ENCODE results near the gene SPATA19.

The SPATA19 gene

GRCh38 chr11:133816146-133816870, 29.0 kb downstream of the SPATA19 start:
- TF ChIP-seq GATA2 (IDR thresholded peaks at IDR 0.05; ENCODE audit: low read depth, low read length), result no peak
- no peak for TF ChIP-seq GATA3 (IDR thresholded peaks at IDR 0.05; ENCODE audit: low read depth, low read length)

DNA sequence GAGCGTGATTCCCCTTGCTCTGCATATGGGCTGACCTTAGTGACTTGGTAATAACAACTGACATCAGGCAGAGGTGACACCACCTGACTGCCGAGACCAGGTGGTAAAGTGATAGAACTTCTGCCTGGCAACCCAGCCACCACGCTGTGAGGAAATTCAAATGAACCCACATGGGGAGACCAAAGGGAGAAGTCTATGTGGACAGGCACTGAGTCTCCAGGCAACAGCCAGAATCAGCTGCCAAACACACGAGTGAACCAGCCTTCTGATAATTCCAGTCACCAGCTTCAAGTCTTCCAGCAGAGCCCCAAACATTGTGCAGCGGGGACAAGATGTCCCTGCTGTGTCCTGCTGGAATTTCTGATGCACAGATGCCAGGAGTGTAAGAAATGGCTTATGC, 29.7 kb downstream of the SPATA19 start:
- TF ChIP-seq GATA3 (IDR thresholded peaks at IDR 0.05; ENCODE audit: low read depth, low read length) (no peak), GATA2 (IDR thresholded peaks at IDR 0.05; ENCODE audit: low read depth, low read length) (no peak)

- TF ChIP-seq GATA3 (IDR thresholded peaks at IDR 0.05; ENCODE audit: low read depth, low read length) (no peak), GATA2 (IDR thresholded peaks at IDR 0.05; ENCODE audit: low read depth, low read length) (peak; percentile 70)
These were observed 30.7 kb downstream of the SPATA19 start for GRCh38 chr11:133814588-133815100.

DNA sequence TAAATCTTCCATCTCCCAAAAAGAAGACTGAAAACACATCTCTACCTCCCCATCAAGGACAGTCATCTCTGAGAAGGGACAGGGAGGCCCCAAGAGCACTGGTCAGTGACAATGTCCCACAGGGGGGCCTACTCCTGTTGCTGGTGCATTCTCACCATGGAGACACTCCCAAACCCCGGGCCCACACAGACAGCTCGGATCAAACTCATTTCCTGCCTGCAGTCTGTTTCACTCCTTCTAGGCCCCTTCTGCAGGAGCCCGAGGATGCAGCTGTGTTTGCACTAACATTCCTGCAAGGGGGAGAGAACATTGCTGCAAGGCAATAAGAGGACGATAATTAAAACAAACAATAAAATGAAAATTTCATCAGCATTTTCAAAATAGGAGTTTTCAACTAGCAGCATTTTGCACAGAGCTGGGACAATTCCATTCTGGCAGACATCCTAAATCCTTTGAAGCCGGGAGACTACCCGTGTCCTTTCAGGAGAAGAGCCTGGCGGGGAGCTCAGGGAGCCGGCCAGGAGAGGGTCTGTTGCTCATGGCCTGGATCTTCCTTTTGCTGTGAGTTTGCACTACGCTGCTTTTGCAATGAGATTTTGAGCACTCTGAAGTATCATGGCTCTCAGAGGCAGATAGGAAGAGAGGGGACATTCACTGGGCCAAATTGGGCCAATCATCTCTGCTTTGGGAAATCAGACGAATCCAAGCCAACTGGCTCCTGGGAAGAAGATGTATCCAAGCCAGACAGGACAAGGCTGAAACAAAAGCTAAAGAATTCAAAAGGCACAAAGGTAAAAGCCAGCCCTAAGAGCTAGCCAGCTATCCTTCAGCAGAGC, 33.2 kb downstream of the SPATA19 start:
- TF ChIP-seq GATA3 (IDR thresholded peaks at IDR 0.05; ENCODE audit: low read depth, low read length) (no peak), GATA2 (IDR thresholded peaks at IDR 0.05; ENCODE audit: low read depth, low read length) (no peak)

DNA sequence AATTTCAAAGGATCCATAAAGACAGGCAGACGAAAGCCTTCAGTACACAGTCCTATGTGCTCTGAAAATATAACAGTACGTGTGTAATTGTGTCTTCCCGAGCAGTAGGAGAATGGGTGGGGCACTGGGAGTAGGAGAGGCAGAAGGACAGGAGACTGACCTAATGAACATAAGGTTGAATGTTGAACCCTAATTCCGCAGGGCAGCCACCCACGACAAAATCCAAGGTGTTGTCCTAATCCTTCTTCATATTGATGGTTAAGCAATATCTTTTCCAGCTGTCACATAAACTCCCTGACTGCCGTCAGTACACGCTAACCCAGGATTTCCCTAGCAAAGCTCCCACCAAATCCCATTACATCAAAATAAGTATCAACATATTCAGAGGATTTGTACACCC, 34.5 kb downstream of the SPATA19 start:
- TF ChIP-seq GATA3 (IDR thresholded peaks at IDR 0.05; ENCODE audit: low read depth, low read length) (no peak), GATA2 (IDR thresholded peaks at IDR 0.05; ENCODE audit: low read depth, low read length) (no peak)

DNA sequence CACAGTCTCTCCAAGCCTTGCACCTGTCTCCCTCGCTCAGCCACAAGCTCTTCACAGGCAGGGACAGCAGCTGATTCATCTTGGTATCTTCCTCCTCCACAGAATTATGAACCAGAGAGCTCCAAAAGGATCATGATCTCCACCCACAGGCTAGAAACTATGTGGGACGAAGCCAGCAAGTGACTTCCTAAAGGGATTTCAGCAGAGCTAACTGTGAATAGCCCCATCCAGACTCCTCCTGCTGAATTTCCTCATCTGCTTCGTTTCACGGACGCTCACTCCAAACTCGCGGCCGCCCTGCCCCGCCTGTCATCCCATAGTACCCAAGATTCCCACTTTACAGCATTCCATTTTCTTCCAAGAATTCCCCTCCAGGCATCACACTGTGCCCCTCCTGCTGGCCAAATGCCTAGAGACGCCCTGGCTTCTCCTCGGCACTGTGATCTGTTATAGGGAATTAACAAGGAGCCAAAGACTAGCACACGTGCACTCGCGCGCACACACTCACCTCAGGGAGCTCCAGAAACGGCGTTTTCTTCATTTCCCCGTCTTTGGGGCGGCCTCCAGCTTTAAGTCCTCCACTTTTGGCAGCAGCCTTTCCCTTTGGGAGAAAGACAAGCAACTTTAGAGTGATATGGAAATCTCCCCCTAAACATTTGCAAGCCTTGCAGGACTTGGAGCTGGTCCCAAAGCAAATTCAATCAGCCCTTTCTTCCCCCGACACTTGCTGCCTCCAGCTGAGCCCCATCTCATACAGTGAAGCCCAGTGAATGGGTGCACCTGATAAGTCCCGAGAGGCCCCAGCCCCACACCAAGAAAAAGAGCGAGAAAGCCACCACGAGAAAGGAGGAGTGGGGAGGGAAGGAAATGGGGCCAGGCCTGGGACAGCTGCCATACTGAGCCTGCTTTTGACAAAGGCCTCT, 35.5 kb downstream of the SPATA19 start:
- TF ChIP-seq GATA3 (IDR thresholded peaks at IDR 0.05; ENCODE audit: low read depth, low read length), result no peak
- no peak for TF ChIP-seq GATA2 (IDR thresholded peaks at IDR 0.05; ENCODE audit: low read depth, low read length)

GRCh38 chr11:133808393-133809140, 36.7 kb downstream of the SPATA19 start:
- TF ChIP-seq GATA2 (IDR thresholded peaks at IDR 0.05; ENCODE audit: low read depth, low read length), result no peak
- no peak for TF ChIP-seq GATA3 (IDR thresholded peaks at IDR 0.05; ENCODE audit: low read depth, low read length)

GRCh38 chr11:133803026-133803425, 42.3 kb downstream of the SPATA19 start:
- TF ChIP-seq GATA3 (IDR thresholded peaks at IDR 0.05; ENCODE audit: low read depth, low read length) (no peak), GATA2 (IDR thresholded peaks at IDR 0.05; ENCODE audit: low read depth, low read length) (no peak)

DNA sequence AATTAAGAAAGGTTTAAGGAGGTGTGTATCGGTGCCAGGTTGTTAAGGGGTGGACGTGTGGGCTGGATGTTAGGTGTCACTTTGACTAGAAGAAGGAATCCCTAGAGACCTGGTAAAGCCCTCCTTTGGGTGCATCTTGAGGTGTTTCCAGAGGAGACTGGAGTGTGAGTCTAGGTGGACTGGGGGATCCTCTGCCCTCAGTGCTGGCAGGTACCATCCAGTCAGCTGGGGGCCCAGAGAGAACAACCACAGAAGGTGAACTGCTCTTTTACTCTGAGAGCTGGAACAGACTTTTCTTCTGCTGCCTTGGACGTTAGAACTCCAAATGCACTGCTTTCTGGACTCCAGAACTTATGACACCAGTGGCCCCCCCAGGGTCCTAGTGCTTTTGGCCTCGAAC, 44.0 kb downstream of the SPATA19 start:
- TF ChIP-seq GATA3 (IDR thresholded peaks at IDR 0.05; ENCODE audit: low read depth, low read length), result no peak
- TF ChIP-seq GATA2 (IDR thresholded peaks at IDR 0.05; ENCODE audit: low read depth, low read length), result no peak

DNA sequence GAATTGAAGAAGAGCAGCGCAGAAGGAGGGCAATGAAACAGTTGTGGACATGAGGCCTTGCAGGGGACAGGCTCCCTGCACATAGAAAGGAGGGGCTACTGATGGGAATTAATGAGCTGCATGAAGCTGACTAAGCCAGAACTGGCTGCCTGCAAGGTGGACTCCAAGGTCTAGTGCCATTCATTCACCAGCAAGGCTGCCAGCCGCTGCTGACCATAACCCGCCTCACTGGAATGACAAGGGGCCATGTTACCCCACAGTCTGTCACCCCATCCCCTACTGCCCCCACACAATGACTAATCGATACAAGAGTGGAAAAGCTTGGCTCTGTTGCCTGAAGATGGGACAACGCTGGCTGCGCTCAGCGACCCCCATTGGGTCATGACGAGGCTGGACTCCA, 44.6 kb downstream of the SPATA19 start:
- TF ChIP-seq GATA3 (IDR thresholded peaks at IDR 0.05; ENCODE audit: low read depth, low read length) (no peak), GATA2 (IDR thresholded peaks at IDR 0.05; ENCODE audit: low read depth, low read length) (no peak)

- TF ChIP-seq GATA3 (IDR thresholded peaks at IDR 0.05; ENCODE audit: low read depth, low read length) (no peak), GATA2 (IDR thresholded peaks at IDR 0.05; ENCODE audit: low read depth, low read length) (no peak)
These were observed 47.8 kb downstream of the SPATA19 start for GRCh38 chr11:133797554-133797953.

DNA sequence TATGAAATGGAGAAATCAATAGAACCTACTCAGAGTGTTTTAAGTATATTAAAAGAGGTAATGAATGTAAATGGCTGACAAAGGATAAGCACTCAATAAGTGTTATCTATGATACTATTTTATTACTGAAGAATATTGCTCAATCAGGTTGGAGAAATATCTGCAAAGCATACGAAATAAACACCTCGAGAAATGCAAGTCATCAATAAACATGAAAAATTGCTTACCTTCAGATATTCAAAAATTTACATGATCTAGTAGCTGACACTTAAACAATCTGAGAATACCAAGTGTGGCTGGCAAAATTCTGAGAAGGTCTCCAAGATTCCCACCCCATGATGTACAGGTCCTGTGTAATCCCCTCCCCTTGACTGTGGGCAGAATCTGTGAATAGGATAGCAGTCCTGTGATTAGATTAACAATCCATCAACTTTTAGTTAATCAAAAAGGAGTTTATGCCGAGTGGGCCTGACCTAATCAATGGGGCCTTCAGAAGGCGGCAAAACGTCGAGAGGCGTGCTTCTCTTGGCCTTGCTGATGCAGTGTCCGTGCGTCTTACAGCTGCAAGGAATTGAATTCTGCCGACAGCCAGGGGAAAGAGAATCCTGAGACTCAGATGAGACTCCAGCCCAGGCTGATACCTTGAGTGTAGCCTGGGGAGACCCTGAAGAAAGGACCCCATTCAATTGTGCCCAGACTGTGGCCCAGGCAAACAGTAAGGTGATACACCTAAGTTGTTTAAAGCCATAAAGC, 49.1 kb downstream of the SPATA19 start:
- TF ChIP-seq GATA3 (IDR thresholded peaks at IDR 0.05; ENCODE audit: low read depth, low read length), result no peak
- no peak for TF ChIP-seq GATA2 (IDR thresholded peaks at IDR 0.05; ENCODE audit: low read depth, low read length)
